KG1 (cell line): ENCODE results near the gene XRCC4.

ENCODE experiments used
- DNase-seq: peaks from one replicate; lab custom pipeline; 2025; lab: John Stamatoyannopoulos, UW

The XRCC4 gene

DNA sequence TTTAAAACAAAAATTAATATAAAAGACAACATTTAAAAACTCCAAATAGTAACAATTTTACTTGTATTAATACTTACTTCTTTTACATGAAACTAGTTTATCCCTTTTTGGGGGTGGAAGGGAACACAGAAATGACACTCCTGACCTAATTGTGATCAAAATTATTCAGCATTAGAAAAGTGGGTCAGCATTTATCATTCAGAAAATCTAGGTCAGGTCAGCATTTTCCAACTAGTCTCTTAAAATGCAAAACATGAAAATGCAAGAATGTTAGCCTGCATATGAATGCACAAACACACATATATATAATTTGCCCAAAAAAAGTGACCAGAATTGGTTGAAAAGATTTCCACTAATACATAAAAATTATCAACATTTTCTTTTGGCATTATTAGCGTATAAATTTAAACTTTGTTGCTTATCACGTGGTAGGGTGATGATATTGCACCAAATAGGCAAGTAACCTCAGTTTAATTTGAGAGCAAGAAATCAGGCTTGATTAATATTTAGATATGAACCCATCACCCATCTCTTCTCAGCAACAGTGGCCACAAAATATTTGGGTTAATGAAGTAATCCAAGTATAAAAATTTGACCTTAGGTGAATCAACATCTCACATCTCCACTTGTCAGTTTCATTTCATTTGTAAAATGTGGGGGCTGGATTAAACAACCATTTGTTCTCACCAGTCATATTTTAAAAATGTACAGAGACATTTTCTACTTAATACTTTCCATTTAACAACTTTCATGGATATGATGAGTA lies 5.9 kb upstream of the XRCC4 start:
- no peak for DNase-seq

GRCh38 chr5:83072966-83073365 lies 4.4 kb upstream of the XRCC4 start:
- DNase-seq, result no peak

DNA sequence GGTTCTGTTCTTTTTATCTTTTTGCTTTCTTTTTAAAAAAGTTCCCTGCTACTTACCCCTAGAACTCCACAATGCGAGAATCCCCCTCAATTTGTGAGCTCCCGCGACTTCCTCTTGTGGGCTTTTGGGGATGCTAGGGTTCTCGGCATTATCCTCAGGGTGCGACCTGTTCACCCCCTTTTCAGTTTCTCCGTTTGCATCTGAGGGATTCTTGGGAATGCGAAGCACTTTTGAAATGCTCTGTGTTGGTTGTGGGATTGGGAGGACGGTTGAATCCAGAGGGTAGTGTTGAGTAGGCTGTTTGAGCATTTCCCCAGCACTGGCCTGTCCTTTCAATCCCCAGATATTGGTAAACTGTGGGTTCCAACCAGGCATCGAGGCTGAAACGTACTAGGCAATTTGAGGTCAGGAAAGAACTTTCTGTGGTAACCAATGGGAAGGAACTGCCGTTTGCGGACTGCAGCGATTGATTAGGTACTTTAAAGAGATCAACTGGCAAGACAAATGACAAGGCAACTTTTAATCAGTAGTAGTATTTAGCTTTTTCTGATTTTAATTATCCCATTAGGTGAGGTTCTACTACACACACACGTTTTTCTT lies 415 bp downstream of the XRCC4 start:
- peak; percentile 95 for DNase-seq

GRCh38 chr5:83082750-83083149 lies 5.4 kb downstream of the XRCC4 start:
- DNase-seq, result no peak

DNA sequence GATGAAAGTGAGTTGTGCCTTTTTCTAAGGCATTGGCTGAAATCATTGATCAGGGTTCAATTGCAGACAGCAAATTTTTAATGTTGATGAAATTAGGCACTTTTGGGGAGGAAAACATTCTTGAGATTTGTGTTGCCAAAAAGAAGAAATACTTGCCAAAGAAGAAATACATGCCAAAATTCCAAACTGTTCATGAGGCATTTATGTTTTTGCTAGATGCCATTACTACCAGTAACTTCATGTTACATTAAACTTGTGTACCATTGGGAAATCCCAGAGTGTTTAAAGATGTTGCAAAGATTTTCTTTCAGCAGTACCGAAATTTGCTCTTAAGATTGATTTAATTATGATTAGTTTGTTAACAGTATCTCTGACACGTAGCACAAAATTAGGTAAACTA lies 7.0 kb downstream of the XRCC4 start:
- DNase-seq, result no peak

GRCh38 chr5:83085106-83085505 lies 7.8 kb downstream of the XRCC4 start:
- DNase-seq, result no peak

GRCh38 chr5:83090169-83090568 lies 12.8 kb downstream of the XRCC4 start:
- no peak for DNase-seq

GRCh38 chr5:83092619-83093018 lies 15.3 kb downstream of the XRCC4 start:
- no peak for DNase-seq

- DNase-seq, result no peak
Observed at GRCh38 chr5:83093692-83094091, 16.3 kb downstream of the XRCC4 start.

DNA sequence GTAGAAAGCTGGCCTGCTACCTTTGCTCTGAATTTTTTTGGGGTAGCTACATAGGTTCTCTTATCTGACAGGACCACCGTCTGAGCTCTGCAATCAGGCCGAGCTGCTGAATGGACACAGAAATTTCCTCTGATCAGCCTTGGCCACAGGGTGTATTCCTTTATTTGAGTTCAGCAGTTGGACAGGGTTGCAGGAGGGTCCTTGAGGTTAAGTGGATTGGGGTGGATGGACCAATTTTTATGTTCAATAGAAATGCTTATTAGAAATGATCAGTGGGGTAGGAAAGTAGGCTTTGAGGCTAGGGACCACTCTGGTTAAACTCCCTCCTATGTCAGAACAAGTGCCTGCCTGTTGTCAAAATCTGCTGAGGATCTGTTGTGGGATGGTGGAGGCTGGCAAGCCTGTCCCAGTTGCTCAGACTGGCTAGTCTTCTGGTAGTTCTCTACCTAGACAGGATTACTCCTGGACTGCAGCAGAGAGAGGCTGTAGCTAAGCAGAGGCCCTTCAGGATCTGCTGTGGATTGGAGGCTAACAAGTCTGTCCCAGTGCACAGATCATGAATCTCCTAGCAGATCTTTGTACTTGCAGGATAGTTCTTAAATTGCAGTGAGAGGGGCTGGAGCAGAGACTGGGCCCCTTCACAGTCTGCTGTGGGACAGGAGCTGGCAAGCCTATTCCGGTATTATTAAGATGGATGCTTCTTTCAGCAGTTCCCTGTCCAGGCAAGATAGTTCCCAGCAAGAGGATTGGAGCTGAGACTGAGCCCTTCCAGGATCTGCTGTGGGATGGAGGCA lies 18.0 kb downstream of the XRCC4 start:
- DNase-seq, result no peak

DNA sequence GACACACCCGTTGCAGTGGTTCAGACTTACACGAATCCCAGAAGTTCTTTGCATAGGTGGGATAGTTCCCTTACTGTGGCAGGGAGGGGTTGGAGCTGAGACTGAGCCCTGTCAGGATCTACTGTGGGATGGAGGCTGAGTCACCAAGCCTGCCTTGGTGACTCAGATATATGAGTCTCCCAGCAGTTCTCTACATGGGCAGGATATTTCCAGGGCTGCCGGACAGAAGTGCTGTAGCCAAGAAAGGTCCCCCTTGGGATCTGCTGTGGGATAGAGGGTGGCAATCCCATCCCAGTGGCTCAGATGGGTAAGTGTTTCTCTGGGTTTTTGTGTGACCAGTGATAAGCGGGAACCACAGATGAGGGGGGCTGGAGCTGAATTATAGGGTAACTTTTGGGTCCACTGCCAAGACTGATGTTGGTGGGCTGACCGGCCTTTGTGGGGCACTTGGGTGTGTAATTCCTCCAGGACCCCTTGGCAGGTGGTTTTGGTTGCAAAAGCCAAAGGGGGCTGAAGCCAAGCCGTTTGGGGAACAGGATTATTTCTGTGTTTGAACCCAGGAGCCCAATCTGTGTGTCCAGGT lies 18.7 kb downstream of the XRCC4 start:
- no peak for DNase-seq

DNA sequence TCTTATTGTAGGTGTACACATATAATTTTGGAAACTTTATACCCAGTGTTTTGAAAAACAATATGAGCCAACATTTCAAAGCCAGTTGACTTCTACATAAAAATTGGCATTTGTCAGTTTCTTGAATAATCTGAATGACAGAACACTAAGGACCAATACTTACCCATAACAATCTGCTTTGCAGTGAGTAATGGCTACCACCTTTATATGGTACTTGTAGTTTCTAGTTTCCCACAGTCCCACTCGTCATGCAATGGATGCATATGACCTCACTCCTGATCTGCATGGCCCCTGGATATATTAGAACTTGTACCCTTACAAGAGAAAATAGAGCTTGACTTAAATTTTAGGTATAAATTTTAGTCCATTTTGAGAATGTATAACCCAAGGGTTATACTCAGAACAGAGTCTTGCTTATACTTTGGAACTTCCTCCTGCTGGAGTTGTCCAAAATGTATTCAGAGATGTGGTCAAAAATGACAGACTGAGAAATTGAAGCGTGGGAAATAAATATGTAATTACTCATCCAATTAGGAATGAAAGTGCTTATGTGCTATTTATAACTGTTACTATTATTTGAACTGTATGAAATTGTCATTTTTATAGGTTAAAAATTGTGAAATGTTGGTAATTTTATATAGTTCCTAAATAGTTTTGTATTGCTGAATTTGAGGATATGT lies 19.5 kb downstream of the XRCC4 start:
- no peak for DNase-seq

- DNase-seq, result no peak
Observed at GRCh38 chr5:83097689-83098231, 20.4 kb downstream of the XRCC4 start.

- no peak for DNase-seq
Observed at GRCh38 chr5:83099001-83099400, 21.7 kb downstream of the XRCC4 start.

DNA sequence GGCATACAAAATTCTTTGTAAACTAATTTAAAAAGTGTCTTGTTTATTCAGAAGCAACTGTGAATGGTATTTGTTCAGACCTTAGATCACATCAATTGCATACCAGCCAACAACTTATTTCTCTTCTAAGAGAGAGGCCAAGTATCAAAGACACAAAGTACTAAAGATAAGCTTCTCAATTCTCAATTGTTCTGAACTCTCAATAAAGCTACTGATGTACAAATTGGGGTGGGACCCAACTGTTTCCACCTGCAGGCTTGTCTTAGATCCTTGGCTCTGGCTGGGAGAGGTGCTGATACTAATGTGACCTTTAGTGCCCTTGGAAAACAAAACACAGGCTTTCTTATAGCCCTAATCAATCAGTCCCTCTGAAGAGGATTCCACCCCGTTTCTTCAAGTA lies 22.1 kb downstream of the XRCC4 start:
- DNase-seq, result no peak

DNA sequence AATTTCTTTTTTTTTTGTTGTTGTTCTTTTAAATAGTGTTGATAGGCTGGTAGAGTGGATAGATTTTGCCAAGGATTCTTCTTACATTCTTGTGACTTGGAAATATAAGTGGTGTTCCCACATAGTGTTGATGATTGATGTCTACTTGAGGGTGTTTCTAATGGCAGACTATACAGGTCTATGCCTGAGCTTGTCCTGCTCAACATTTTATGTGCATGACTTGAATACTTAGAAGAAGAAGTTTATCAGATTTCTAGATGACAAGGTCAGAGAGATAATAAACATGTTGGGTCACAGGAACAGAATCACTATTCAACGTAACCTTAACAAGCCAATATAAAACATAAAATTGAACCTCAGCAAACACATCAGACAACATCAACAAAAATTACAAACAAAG lies 24.2 kb downstream of the XRCC4 start:
- no peak for DNase-seq

- no peak for DNase-seq
Observed at GRCh38 chr5:83102364-83102980, 25.1 kb downstream of the XRCC4 start.

DNA sequence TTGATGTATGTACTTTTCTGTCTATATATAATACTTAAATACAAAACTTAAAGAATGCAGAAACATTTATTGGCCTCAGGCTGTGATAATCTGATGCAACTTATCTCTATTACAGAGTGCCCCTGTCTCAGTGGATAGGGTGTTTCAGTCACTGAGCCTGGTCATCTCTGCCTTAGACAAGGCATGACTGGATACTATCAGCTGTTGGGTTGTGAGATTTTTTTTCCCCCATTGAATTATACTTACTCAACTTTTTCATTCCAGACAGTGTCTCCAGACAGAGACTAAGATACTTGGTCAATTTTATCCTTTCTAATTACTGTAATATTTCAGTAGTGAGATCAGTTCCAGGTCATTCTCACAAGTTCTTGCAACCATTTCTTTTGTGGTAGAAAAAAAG lies 26.7 kb downstream of the XRCC4 start:
- no peak for DNase-seq

DNA sequence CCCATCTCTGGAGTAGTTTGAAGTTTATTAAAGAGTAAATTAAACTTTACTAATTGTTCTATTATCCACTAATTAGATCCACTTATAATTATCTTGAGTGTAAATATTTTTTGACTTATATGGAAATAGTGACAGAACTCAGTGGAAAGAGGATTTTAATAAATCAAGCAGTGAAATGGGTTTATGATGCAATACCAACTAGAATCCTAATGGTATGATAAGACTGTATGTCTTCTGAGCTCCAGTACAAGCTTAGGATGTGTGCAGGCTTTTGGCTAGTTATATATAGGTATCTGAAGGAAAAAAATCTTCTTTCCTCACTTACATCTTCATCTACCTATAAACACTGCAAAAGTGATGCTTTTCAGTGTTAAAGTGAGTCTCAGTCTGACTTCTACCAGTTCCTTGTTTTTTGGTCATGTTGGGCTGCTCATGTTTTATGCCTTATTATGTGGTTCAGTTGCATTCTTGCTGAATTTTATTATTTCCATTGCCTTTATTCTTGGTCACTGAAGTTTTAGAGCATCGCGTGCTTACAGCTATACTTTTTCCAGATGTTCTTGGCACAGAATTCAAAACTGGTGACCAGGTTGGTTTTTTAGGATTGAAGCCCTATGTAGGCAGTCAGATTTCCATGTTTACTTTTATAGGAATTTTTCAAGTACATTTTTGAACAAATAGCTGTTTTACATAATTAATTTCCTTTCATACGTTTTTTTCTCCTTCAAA lies 30.5 kb downstream of the XRCC4 start:
- no peak for DNase-seq

- DNase-seq, result no peak
Observed at GRCh38 chr5:83109380-83109779, 32.0 kb downstream of the XRCC4 start.

DNA sequence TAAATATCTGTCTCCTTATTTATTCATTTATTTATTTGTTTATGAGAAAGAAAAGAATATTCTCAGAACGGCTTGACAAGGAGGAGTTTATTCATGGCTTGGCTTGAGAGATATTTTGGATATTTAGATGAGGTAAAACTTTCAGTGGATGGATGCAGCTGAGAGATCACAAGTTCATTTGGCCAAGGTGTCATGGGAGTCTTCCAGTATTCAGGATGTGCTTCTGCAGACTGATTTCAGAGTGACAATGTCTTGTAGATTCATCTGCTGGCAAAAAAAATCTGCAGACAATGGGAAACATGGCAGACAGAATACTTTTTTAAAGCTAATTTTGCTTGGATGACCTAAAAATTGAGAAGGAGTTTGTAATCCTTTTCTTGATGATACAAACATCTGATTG lies 38.5 kb downstream of the XRCC4 start:
- no peak for DNase-seq
